Measurements from ENCODE around the gene SIAH2. TPM values are rescaled to one million over a fixed set of nuclear protein-coding genes. Genes with fewer than 3 reads are reported as not detected.

SIAH2 gene
- total and polyA plus RNA-seq, 9 of the 15 experiments (the other 6 are each of a cell fraction or from before 2014, with no cell fraction given) = 4.8 to 39.0 (median 29.9) TPM

DNA sequence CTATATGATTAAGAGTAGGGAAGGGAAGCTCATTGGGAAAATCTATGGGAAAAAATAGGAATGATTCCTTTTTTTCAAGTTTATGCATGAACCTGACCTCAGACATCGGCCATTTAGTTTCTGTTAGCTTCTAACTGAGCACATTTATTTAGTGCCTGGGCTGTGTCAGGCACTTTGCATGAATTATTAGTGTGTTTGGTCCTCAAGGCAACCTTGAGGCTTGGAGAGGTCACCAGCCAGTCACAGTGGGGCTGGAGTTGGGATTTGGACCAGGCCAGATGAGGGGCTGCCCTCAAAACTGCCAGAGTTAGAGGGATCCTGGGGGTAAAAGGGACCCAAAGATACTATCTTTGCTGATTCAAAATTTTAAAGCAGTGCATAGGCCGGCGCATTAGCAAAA is 8.1 kb downstream of the SIAH2 start:
- in situ Hi-C loops (cut with MboI) (no loop called here), intact Hi-C loops (cut with micrococcal nuclease) (no loop called here)
- Histone ChIP-seq H2AFZ (ENCODE audit: low read depth, low read length) (no peak overlapping the region), H4K20me1 (replicated peaks; ENCODE audit: control insufficient read depth, insufficient read depth, low read length) (peaks cover 4% of the 10 kb centered on the region; the same call in 1 of the 2 replicates), H3K4me2 (ENCODE audit: insufficient read depth, low read length) (no peak overlapping the region), H3K36me3 (ENCODE audit: control insufficient read depth, insufficient read depth, low read length) (peaks cover 64% of the 10 kb centered on the region), H3K9me3 (replicated peaks; ENCODE audit: control insufficient read depth, insufficient read depth, low read depth, low read length) (no peaks in the 10 kb centered on the region), H3K4me1 (replicated peaks in 1 of 2; ENCODE audit: control insufficient read depth in 2 of 2, insufficient read depth in 2 of 2, low read length in 2 of 2) (peaks cover 5 to 13% of the 10 kb centered on the region in 2 experiments; a peak in 4 of 5 replicates), H3K9ac (ENCODE audit: insufficient read depth in 1 of 2, low read depth in 2 of 2, low read length in 2 of 2) (no peak overlapping the region), H3K27me3 (ENCODE audit: control insufficient read depth in 2 of 2, insufficient read depth in 2 of 2, low read length in 2 of 2) (no peaks in the 10 kb centered on the region), H3K79me2 (ENCODE audit: control insufficient read depth, insufficient read depth, low read length) (peaks cover 90% of the 10 kb centered on the region), H3K4me3 (no peak overlapping the region), H3K27ac (ENCODE audit: extremely low read depth, low read depth, low read length) (no peak overlapping the region), H3K9me1 (ENCODE audit: control insufficient read depth, insufficient read depth, low read length) (no peaks in the 10 kb centered on the region)
- 96% methylated on average over 3 of the region's 3 CpGs for WGBS (ENCODE audit: insufficient coverage, low coverage, missing lambda C conversion rate)
- ChIA-PET CTCF (ENCODE audit: low intra/inter-chr PET ratio) (no interaction called here), POLR2A (interaction anchor here (0.7 to 1.3 kb wide), 4 partner anchors 8 to 119 kb away, joined by 3 to 4 read pairs (median 3); partner anchors contain the start of gene SIAH2)
- DNase-seq (ENCODE audit: extremely low read depth in 1 of 4, low spot score in 3 of 4) (no peak), FAIRE-seq (no peak), ATAC-seq (no peak)
- BruUV-seq (replicated peaks) = no TSS peak
- TF ChIP-seq RNF2 (IDR thresholded peaks at IDR 0.05) = no peak
- no peak for TF ChIP-seq NR2C1 (IDR thresholded peaks at IDR 0.05)
- TF ChIP-seq NR2C1 (tag; IDR thresholded peaks at IDR 0.05) = no peak
- TF ChIP-seq, protein P1, sequence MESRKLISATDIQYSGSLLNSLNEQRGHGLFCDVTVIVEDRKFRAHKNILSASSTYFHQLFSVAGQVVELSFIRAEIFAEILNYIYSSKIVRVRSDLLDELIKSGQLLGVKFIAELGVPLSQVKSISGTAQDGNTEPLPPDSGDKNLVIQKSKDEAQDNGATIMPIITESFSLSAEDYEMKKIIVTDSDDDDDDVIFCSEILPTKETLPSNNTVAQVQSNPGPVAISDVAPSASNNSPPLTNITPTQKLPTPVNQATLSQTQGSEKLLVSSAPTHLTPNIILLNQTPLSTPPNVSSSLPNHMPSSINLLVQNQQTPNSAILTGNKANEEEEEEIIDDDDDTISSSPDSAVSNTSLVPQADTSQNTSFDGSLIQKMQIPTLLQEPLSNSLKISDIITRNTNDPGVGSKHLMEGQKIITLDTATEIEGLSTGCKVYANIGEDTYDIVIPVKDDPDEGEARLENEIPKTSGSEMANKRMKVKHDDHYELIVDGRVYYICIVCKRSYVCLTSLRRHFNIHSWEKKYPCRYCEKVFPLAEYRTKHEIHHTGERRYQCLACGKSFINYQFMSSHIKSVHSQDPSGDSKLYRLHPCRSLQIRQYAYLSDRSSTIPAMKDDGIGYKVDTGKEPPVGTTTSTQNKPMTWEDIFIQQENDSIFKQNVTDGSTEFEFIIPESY (CRISPR knock-in tag; IDR thresholded peaks at IDR 0.05) = no peak
- no peak for TF ChIP-seq SMAD1 (IDR thresholded peaks at IDR 0.05; ENCODE audit: low read depth, low read length, partially characterized antibody)
- no peak for TF ChIP-seq ZSCAN29 (IDR thresholded peaks at IDR 0.05)
- TF ChIP-seq SIRT6 (IDR thresholded peaks at IDR 0.05; ENCODE audit: low read depth, low read length) = no peak
- TF ChIP-seq ZNF707 (CRISPR knock-in tag; conservative IDR thresholded peaks at IDR 0.05) = no peak
- TF ChIP-seq EGR1 (conservative IDR thresholded peaks at IDR 0.05) = no peak
- no peak for TF ChIP-seq ZNF668 (CRISPR knock-in tag; IDR thresholded peaks at IDR 0.05)
- TF ChIP-seq, protein P2, sequence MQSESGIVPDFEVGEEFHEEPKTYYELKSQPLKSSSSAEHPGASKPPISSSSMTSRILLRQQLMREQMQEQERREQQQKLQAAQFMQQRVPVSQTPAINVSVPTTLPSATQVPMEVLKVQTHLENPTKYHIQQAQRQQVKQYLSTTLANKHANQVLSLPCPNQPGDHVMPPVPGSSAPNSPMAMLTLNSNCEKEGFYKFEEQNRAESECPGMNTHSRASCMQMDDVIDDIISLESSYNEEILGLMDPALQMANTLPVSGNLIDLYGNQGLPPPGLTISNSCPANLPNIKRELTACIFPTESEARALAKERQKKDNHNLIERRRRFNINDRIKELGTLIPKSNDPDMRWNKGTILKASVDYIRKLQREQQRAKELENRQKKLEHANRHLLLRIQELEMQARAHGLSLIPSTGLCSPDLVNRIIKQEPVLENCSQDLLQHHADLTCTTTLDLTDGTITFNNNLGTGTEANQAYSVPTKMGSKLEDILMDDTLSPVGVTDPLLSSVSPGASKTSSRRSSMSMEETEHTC (IDR thresholded peaks at IDR 0.05) = no peak
- no peak for TF ChIP-seq FUS (optimal IDR thresholded peaks at IDR 0.05; ENCODE audit: low read depth, low read length)
- TF ChIP-seq, protein P3, sequence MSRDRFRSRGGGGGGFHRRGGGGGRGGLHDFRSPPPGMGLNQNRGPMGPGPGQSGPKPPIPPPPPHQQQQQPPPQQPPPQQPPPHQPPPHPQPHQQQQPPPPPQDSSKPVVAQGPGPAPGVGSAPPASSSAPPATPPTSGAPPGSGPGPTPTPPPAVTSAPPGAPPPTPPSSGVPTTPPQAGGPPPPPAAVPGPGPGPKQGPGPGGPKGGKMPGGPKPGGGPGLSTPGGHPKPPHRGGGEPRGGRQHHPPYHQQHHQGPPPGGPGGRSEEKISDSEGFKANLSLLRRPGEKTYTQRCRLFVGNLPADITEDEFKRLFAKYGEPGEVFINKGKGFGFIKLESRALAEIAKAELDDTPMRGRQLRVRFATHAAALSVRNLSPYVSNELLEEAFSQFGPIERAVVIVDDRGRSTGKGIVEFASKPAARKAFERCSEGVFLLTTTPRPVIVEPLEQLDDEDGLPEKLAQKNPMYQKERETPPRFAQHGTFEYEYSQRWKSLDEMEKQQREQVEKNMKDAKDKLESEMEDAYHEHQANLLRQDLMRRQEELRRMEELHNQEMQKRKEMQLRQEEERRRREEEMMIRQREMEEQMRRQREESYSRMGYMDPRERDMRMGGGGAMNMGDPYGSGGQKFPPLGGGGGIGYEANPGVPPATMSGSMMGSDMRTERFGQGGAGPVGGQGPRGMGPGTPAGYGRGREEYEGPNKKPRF (IDR thresholded peaks at IDR 0.05; ENCODE audit: low read depth, low read length) = no peak
- TF ChIP-seq HSF4 (CRISPR knock-in tag; IDR thresholded peaks at IDR 0.05; ENCODE audit: borderline replicate concordance) = no peak
- no peak for TF ChIP-seq GATA2 (CRISPR knock-in tag; IDR thresholded peaks at IDR 0.05)
- TF ChIP-seq TAL1 (IDR thresholded peaks at IDR 0.05) = no peak
- TF ChIP-seq, protein P4, sequence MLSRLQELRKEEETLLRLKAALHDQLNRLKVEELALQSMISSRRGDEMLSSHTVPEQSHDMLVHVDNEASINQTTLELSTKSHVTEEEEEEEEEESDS (CRISPR knock-in tag; IDR thresholded peaks at IDR 0.05) = no peak
- TF ChIP-seq CBFB (CRISPR knock-in tag; IDR thresholded peaks at IDR 0.05) = no peak
- TF ChIP-seq PRMT5 (CRISPR knock-in tag; IDR thresholded peaks at IDR 0.05) = no peak
- TF ChIP-seq TAF7 (tag; IDR thresholded peaks at IDR 0.05) = no peak
- TF ChIP-seq PHB (CRISPR knock-in tag; IDR thresholded peaks at IDR 0.05) = no peak
